Muscle layer of colon (tissue), 2 donors: ENCODE results near the gene SRD5A2.

Experiments used
- H3K27ac ChIP-seq: one replicate; pipeline ENCODE4 v1.7.0; 2013; ENCODE audit warnings: low read depth, mild to moderate bottlenecking, low read length, moderate library complexity
- H3K27me3 ChIP-seq, 2 donors: one replicate each; pipeline ENCODE4 v1.7.0; 2013; ENCODE audit warnings: low read length in 2 of 2, mild to moderate bottlenecking in 2 of 2; ENCODE audit not compliant: insufficient read depth in 2 of 2, control insufficient read depth in 1 of 2
- H3K36me3 ChIP-seq: one replicate; pipeline ENCODE4 v1.7.0; 2013; ENCODE audit warnings: mild to moderate bottlenecking, low read length; ENCODE audit not compliant: insufficient read depth
- H3K4me1 ChIP-seq: one replicate; pipeline ENCODE4 v1.7.0; 2013; ENCODE audit warnings: mild to moderate bottlenecking, low read length; ENCODE audit not compliant: insufficient read depth
- H3K4me3 ChIP-seq, 2 donors: one replicate each; pipeline ENCODE4 v1.7.0; 2013; ENCODE audit warnings: low read length in 2 of 2, low read depth in 1 of 2, mild to moderate bottlenecking in 1 of 2, moderate library complexity in 1 of 2
- H3K9ac ChIP-seq: one replicate; pipeline ENCODE4 v1.7.0; 2013; ENCODE audit warnings: low read length
- H3K9me3 ChIP-seq: one replicate; pipeline ENCODE4 v1.7.0; 2013; ENCODE audit warnings: mild to moderate bottlenecking, low read length
- donor health status: abdominal sarcoma.
- donor health status: Adenocarcinoma of cecum.

SRD5A2 gene

DNA sequence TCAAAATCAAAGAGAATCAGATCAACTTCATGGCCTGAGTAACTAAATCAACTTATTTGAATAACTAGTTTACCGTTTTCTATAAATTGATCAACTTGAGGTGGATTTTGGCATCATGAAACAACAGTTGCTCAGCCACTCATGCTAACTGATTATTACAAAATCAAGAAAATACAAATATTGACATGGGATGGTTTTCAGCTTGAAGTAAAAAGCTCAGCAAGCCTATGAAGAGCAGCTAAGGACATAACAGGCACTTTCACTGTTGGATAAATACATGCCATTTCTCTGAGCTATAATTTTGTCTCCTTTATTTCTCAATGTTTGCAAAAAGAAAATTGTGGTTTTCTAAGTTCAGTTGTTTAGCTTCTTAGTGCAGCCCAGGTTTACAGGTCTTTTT lies 18.9 kb downstream of the SRD5A2 start:
- no peaks in the 10 kb centered on the region for H3K4me1 ChIP-seq
- no peak overlapping the region for H3K9ac ChIP-seq
- H3K36me3 ChIP-seq: no peaks in the 10 kb centered on the region
- H3K4me3 ChIP-seq: no peak overlapping the region
- no peak overlapping the region for H3K27ac ChIP-seq
- no peaks in the 10 kb centered on the region for H3K9me3 ChIP-seq
- H3K27me3 ChIP-seq: no peaks in the 10 kb centered on the region

- no peaks in the 10 kb centered on the region for H3K36me3 ChIP-seq
- no peaks in the 10 kb centered on the region for H3K27me3 ChIP-seq
- no peaks in the 10 kb centered on the region for H3K9me3 ChIP-seq
- H3K4me3 ChIP-seq: no peak overlapping the region
- H3K4me1 ChIP-seq: no peaks in the 10 kb centered on the region
- H3K9ac ChIP-seq: no peak overlapping the region
- H3K27ac ChIP-seq: no peak overlapping the region
Measured at GRCh38 chr2:31558401-31559295, 22.1 kb downstream of the SRD5A2 start.

- no peaks in the 10 kb centered on the region for H3K9me3 ChIP-seq
- H3K36me3 ChIP-seq: no peaks in the 10 kb centered on the region
- H3K4me1 ChIP-seq: no peaks in the 10 kb centered on the region
- no peak overlapping the region for H3K4me3 ChIP-seq
- H3K27me3 ChIP-seq: no peaks in the 10 kb centered on the region
- no peak overlapping the region for H3K9ac ChIP-seq
- no peak overlapping the region for H3K27ac ChIP-seq
Measured at GRCh38 chr2:31556940-31557339, 23.8 kb downstream of the SRD5A2 start.

DNA sequence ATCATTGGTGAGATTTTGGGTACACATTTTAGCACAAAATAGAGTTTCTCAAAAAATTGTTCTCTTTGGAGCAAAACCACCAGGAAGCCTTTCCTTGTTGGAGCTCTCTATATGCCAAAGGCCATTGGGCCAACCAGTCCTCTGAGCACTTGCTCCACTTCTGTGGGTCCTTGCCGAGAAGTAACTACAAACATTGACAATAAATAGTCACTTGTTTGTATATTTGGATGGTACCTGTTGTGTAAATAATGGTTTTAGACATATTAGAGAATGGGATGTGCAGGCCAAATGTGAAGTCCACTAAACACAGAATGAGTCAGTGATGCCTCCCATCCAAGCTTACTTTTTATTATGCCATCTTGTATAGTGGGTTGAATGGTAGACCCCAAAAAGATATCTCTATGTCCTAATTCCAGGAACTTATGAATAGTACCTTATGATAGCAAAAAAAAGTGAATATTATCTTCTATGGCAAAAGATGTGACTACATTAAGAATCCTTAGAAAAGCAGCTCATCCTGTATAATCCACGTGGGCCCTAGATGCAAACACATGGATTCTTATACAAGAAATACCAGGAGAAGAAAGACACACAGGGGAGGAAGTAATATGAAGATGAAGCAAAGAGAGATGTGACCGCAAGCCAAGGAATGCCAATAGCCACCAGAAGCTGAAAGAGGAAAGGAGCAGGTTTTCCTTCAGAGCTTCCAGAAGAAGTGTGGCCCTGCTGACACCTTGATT lies 24.6 kb downstream of the SRD5A2 start:
- Histone ChIP-seq H3K27me3 (no peaks in the 10 kb centered on the region), H3K27ac (no peak overlapping the region), H3K4me1 (no peaks in the 10 kb centered on the region), H3K9me3 (no peaks in the 10 kb centered on the region), H3K9ac (no peak overlapping the region), H3K36me3 (no peaks in the 10 kb centered on the region), H3K4me3 (no peak overlapping the region)

GRCh38 chr2:31553362-31553761 lies 27.4 kb downstream of the SRD5A2 start:
- Histone ChIP-seq H3K4me1 (no peaks in the 10 kb centered on the region), H3K27me3 (no peaks in the 10 kb centered on the region), H3K9me3 (no peaks in the 10 kb centered on the region), H3K27ac (no peak overlapping the region), H3K9ac (no peak overlapping the region), H3K4me3 (no peak overlapping the region), H3K36me3 (no peaks in the 10 kb centered on the region)

- Histone ChIP-seq H3K9me3 (no peaks in the 10 kb centered on the region), H3K9ac (no peak overlapping the region), H3K4me1 (no peaks in the 10 kb centered on the region), H3K27ac (no peak overlapping the region), H3K27me3 (no peaks in the 10 kb centered on the region), H3K36me3 (no peaks in the 10 kb centered on the region), H3K4me3 (no peak overlapping the region)
Measured at GRCh38 chr2:31547485-31547884, 33.3 kb downstream of the SRD5A2 start.

DNA sequence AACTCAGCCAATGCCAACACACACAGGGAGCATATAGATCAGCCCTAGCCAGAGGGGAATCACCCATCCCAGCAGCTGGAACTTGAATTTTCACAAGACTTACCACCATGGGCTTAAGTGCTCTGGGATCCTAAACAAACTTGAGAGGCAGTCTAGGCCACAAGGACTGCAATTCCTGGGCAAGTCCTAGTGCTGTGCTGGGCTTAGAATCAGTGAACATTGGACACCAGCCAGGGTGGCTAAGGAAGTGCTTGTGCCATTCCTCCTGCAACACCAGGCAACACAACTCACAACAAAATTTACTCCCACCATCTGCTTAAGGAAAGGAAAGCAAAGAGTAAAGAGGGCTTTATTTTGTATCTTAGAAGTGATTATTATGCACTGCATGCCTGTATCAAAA lies 38.9 kb downstream of the SRD5A2 start:
- Histone ChIP-seq H3K27me3 (no peaks in the 10 kb centered on the region), H3K4me3 (no peak overlapping the region), H3K36me3 (no peaks in the 10 kb centered on the region), H3K9ac (no peak overlapping the region), H3K4me1 (no peaks in the 10 kb centered on the region), H3K27ac (no peak overlapping the region), H3K9me3 (no peaks in the 10 kb centered on the region)

DNA sequence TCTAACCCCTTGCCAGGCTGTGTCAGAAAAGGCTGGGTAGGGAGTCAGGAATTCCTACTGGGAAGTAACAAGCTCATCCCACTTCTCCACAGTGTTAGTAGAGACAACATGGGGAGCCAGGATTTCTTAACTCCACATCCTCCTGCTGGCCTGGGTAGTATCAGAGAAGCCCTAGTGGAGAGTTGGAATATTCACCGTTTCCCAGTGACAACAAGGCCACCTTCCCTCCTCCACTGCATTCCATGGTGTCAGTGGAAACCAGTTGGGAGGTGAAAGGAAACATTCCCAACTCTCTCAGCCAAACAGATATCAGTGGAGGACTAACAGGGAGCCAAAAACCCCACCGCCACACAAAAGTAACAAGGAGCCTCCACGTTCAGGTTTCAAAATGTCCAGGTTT lies 41.2 kb downstream of the SRD5A2 start:
- no peak overlapping the region for H3K27ac ChIP-seq
- no peaks in the 10 kb centered on the region for H3K9me3 ChIP-seq
- H3K9ac ChIP-seq: no peak overlapping the region
- H3K36me3 ChIP-seq: no peaks in the 10 kb centered on the region
- no peak overlapping the region for H3K4me3 ChIP-seq
- no peaks in the 10 kb centered on the region for H3K27me3 ChIP-seq
- H3K4me1 ChIP-seq: no peaks in the 10 kb centered on the region

DNA sequence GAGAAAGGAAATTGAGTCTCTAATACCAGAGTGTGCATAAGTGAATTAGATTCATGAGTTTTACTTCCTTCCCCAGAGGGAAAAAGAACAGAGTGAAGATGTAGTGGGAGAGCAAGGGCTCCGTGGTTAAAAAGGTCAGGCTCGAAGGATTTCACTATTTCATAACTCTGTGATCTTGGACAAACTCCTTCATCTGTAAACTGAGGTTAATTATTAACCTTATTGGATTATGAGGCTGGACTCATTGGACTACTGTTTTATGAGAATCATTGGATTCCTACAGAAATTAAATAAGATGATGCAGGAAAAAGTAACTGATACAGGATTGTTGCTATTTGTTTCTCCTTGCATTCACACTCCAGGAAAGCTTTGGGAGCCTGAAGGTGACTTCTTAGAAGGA lies 45.0 kb downstream of the SRD5A2 start:
- Histone ChIP-seq H3K9me3 (no peaks in the 10 kb centered on the region), H3K27ac (no peak overlapping the region), H3K9ac (no peak overlapping the region), H3K27me3 (no peaks in the 10 kb centered on the region), H3K4me3 (no peak overlapping the region), H3K4me1 (no peaks in the 10 kb centered on the region), H3K36me3 (no peaks in the 10 kb centered on the region)

DNA sequence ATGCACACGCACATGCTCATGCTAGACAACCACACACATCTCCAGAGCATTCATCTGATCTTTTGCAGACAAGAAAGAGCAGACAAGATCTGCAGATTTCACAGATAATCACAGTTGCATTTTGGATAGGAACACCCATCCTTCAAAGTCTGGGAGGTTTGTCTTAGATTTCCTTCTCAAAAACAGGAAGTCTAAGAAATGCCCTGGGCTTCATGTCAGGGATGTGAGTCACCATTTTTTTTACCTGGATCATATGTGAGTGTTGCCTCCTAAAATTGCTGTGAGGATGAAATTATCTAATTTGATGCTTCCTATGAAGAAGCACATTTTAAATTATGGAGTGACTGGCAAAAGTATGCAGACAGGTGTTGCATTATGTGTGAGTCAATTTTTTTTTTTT lies 46.1 kb downstream of the SRD5A2 start:
- Histone ChIP-seq H3K27me3 (no peaks in the 10 kb centered on the region), H3K9ac (no peak overlapping the region), H3K4me1 (no peaks in the 10 kb centered on the region), H3K36me3 (no peaks in the 10 kb centered on the region), H3K27ac (no peak overlapping the region), H3K9me3 (no peaks in the 10 kb centered on the region), H3K4me3 (no peak overlapping the region)

GRCh38 chr2:31533036-31533435 lies 47.7 kb downstream of the SRD5A2 start:
- Histone ChIP-seq H3K27ac (no peak overlapping the region), H3K4me1 (no peaks in the 10 kb centered on the region), H3K27me3 (no peaks in the 10 kb centered on the region), H3K9me3 (no peaks in the 10 kb centered on the region), H3K9ac (no peak overlapping the region), H3K36me3 (no peaks in the 10 kb centered on the region), H3K4me3 (no peak overlapping the region)
